Fibroblast of lung (primary cell): Measurements from ENCODE around the gene ICOSLG. TPM values are rescaled to one million over a fixed set of nuclear protein-coding genes. Genes with fewer than 3 reads are reported as not detected.

ENCODE experiments used
- DNase-seq, 2 donors: peaks; one replicate each; pipeline versions ENCODE4 v3.0.0 to v3.0.0-alpha.2; 2010; ENCODE audit warnings: low read depth in 2 of 2
- H2AFZ ChIP-seq: 2 replicates; pipeline ENCODE4 v1.5.1; 2012; ENCODE audit warnings: low read length, control low read depth, inconsistent platforms
- H3K27ac ChIP-seq: 2 replicates; pipeline ENCODE4 v1.5.1; 2011; ENCODE audit warnings: low read length, control low read depth; ENCODE audit not compliant: insufficient read depth
- H3K27me3 ChIP-seq: 2 replicates; pipeline ENCODE4 v1.5.1; 2011; ENCODE audit warnings: mild to moderate bottlenecking, low read length; ENCODE audit not compliant: control insufficient read depth, insufficient read depth
- H3K36me3 ChIP-seq: 2 replicates; pipeline ENCODE4 v1.5.1; 2011; ENCODE audit warnings: low read length; ENCODE audit not compliant: control insufficient read depth, insufficient read depth
- H3K4me1 ChIP-seq: 2 replicates; pipeline ENCODE4 v1.5.1; 2011; ENCODE audit warnings: low read length; ENCODE audit not compliant: control insufficient read depth, insufficient read depth; ENCODE audit errors: extremely low read depth
- H3K4me2 ChIP-seq: 2 replicates; pipeline ENCODE4 v1.5.1; 2011; ENCODE audit warnings: low read length, control low read depth; ENCODE audit not compliant: insufficient read depth; ENCODE audit errors: extremely low read depth
- H3K4me3 ChIP-seq, 4 experiments: fragments of 200-600 bp in 1 of 4; sonication (generic) in 1 of 4; replicated peaks in 1 of 4; 2 replicates each; pipeline ENCODE4 v1.5.1; 2011 to 2016; ENCODE audit warnings: low read length in 4 of 4, low read depth in 3 of 4, mild to moderate bottlenecking in 3 of 4, control low read depth in 2 of 4, inconsistent platforms in 1 of 4, mixed read lengths in 1 of 4; ENCODE audit not compliant: insufficient read depth in 1 of 4; ENCODE audit errors: control extremely low read depth in 1 of 4
- H3K79me2 ChIP-seq: 2 replicates; pipeline ENCODE4 v1.5.1; 2012; ENCODE audit warnings: mild to moderate bottlenecking, low read length, inconsistent platforms; ENCODE audit not compliant: control insufficient read depth, insufficient read depth
- H3K9ac ChIP-seq: 2 replicates; pipeline ENCODE4 v1.5.1; 2011; ENCODE audit warnings: mild to moderate bottlenecking, low read length, control low read depth; ENCODE audit not compliant: insufficient read depth
- H3K9me3 ChIP-seq: 2 replicates; pipeline ENCODE4 v1.5.1; 2012; ENCODE audit warnings: low read depth, low read length; ENCODE audit not compliant: control insufficient read depth, insufficient read depth
- H4K20me1 ChIP-seq: 2 replicates; pipeline ENCODE4 v1.5.1; 2011; ENCODE audit warnings: low read length; ENCODE audit not compliant: control insufficient read depth, insufficient read depth; ENCODE audit errors: extremely low read depth
- EZH2 ChIP-seq: IDR thresholded peaks from 2 replicates; pipeline ENCODE4 v1.5.1; 2012; ENCODE audit warnings: low read length, control low read depth, mild to moderate bottlenecking; ENCODE audit errors: missing control alignments
- polyA plus RNA-seq, 2 donors: library from polyadenylated mRNA; depleted of rRNA in 1 of 2; stranded (reverse) in 1 of 2; unstranded in 1 of 2; fragments of >200 nt; gene quantifications; 2 replicates each; pipeline ENCODE4 v1.2.1, GENCODE V29; 2011 to 2012; ENCODE audit warnings: missing spikeins in 1 of 2
- total RNA-seq: library from RNA; depleted of rRNA; stranded (reverse); fragments of >200 nt; gene quantifications from 2 replicates; pipeline ENCODE4 v1.2.1, GENCODE V29; 2014
- TF ChIP-seq, protein P1 (sequence below), 2 donors: IDR thresholded peaks in 1 of 2; conservative IDR thresholded peaks in 1 of 2; 1 replicate in 1 of 2; 2 replicates in 1 of 2; pipeline ENCODE4 v1.5.1; 2011 to 2012; ENCODE audit warnings: low read length in 2 of 2, control low read depth in 1 of 2, inconsistent platforms in 1 of 2, low read depth in 1 of 2, mild to moderate bottlenecking in 1 of 2

ICOSLG gene
- total and polyA plus RNA-seq, 2 donors (not counting 1 experiment from before 2014, with no cell fraction given), result under 0.01 TPM; not detected in 1

DNA sequence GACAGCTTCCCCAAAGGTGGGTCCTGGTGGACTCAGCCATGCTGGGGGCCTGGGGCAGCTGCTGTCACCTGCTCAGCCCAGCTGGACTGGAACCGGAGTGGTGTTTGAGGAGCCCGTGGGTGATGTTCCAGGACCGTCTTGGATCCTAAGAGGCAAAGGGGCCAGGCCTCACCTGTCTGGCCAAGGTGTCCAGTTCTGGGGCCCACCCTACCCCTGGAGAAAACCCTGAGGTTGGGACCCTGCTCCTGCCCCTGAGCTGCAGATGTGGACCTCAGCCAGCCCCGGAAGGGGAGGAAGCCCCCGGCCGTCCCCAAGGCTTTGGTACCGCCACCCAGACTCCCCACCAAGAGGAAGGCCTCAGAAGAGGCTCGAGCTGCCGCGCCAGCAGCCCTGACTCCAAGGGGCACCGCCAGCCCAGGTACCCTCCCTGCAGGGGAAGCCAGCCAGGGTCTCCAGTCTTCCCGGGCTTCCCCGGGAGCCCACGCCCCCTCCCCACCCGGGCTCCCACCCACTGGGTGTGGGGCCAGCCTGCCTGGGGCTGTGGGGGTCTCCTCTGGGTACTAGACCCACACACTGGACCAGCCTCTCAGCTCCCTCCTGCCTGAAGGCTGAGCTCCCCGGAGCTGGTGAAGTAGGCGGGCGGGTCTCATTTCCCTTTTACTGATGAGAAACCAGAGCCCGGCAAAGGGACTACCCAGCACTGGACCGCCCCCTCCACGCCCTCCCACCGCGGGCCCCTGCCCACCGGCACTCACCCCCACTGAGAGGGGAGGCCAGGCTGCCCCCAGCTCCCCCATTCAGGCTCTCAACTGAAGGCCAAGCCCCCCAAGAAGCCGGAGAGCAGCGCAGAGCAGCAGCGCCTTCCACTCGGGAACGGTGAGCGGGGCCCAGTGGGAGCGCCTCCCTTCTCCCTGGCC lies 46.2 kb upstream of the ICOSLG start:
- no peak for TF ChIP-seq EZH2
- TF ChIP-seq, protein P1, sequence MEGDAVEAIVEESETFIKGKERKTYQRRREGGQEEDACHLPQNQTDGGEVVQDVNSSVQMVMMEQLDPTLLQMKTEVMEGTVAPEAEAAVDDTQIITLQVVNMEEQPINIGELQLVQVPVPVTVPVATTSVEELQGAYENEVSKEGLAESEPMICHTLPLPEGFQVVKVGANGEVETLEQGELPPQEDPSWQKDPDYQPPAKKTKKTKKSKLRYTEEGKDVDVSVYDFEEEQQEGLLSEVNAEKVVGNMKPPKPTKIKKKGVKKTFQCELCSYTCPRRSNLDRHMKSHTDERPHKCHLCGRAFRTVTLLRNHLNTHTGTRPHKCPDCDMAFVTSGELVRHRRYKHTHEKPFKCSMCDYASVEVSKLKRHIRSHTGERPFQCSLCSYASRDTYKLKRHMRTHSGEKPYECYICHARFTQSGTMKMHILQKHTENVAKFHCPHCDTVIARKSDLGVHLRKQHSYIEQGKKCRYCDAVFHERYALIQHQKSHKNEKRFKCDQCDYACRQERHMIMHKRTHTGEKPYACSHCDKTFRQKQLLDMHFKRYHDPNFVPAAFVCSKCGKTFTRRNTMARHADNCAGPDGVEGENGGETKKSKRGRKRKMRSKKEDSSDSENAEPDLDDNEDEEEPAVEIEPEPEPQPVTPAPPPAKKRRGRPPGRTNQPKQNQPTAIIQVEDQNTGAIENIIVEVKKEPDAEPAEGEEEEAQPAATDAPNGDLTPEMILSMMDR (conservative IDR thresholded peaks at IDR 0.05 in 1 of 2, IDR thresholded peaks at IDR 0.05 in 1 of 2; ENCODE audit: low read depth in 1 of 2, low read length in 2 of 2), result no peak

DNA sequence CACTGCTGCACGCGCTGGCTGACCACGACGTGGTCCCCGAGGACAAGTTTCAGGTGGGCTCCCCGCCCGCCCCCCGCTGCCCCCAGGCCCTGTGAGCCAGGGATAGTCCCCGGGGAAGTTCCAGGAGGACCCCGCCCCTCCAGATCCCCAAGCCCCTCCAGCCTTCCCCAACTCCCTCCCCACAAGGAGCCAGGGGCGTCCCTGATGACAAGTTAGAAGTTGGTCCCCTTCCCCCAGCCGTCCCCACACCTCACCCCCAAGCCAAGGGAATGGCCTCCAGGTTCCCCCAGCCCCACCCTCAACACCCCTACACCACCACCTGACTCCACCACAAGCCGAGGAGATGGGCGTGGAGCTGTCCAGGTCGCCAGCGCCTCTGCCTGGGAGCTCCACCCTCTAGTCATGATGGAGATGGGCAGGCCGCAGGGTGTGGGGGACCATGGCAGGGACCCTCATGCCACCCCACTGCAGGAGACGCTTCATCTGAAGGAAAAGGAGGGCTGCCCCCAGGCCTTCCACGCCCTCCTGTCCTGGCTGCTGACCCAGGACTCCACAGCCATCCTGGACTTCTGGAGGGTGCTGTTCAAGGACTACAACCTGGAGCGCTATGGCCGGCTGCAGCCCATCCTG lies 45.5 kb upstream of the ICOSLG start:
- no peaks in the 10 kb centered on the region for H3K27me3 ChIP-seq
- H3K36me3 ChIP-seq, result no peaks in the 10 kb centered on the region
- no peaks in the 10 kb centered on the region for H3K4me1 ChIP-seq
- H3K9ac ChIP-seq, result no peak overlapping the region
- no peaks in the 10 kb centered on the region for H4K20me1 ChIP-seq
- TF ChIP-seq EZH2, result no peak
- TF ChIP-seq, protein P1 (conservative IDR thresholded peaks at IDR 0.05 in 1 of 2, IDR thresholded peaks at IDR 0.05 in 1 of 2; ENCODE audit: low read depth in 1 of 2, low read length in 2 of 2), result no peak
- DNase-seq, result no peak
- no peak overlapping the region for H2AFZ ChIP-seq
- no peak overlapping the region for H3K4me2 ChIP-seq
- H3K79me2 ChIP-seq, result no peaks in the 10 kb centered on the region
- no peak overlapping the region for H3K27ac ChIP-seq
- no peak overlapping the region for H3K4me3 ChIP-seq
- no peaks in the 10 kb centered on the region for H3K9me3 ChIP-seq

More for the DNA sequence above, 46.2 kb upstream of the ICOSLG start:
- no peak overlapping the region for H3K4me3 ChIP-seq
- no peak for DNase-seq
- H3K4me1 ChIP-seq, result no peaks in the 10 kb centered on the region
- no peaks in the 10 kb centered on the region for H3K79me2 ChIP-seq
- no peak overlapping the region for H2AFZ ChIP-seq
- no peaks in the 10 kb centered on the region for H3K9me3 ChIP-seq
- no peak overlapping the region for H3K9ac ChIP-seq
- no peak overlapping the region for H3K4me2 ChIP-seq
- no peaks in the 10 kb centered on the region for H3K36me3 ChIP-seq
- no peaks in the 10 kb centered on the region for H3K27me3 ChIP-seq
- no peaks in the 10 kb centered on the region for H4K20me1 ChIP-seq
- H3K27ac ChIP-seq, result no peak overlapping the region
